Measurements from ENCODE around the gene STIMATE.

The STIMATE gene

GRCh38 chr3:52907497-52907896 lies 10.1 kb upstream of the STIMATE start:
- H3K27ac Mint-ChIP-seq: no peak overlapping the region
- no peaks in the 10 kb centered on the region for H3K4me1 Mint-ChIP-seq
- H3K9me3 Mint-ChIP-seq: no peaks in the 10 kb centered on the region
- ATAC-seq: no peak
- H3K36me3 Mint-ChIP-seq: peaks cover 37% of the 10 kb centered on the region
- H3K27me3 Mint-ChIP-seq: no peaks in the 10 kb centered on the region
- no peak overlapping the region for H3K4me3 Mint-ChIP-seq

GRCh38 chr3:52904552-52904951 lies 7.2 kb upstream of the STIMATE start:
- H3K36me3 Mint-ChIP-seq: peaks cover 23% of the 10 kb centered on the region
- no peak overlapping the region for H3K27ac Mint-ChIP-seq
- H3K4me3 Mint-ChIP-seq: no peak overlapping the region
- H3K9me3 Mint-ChIP-seq: no peaks in the 10 kb centered on the region
- no peaks in the 10 kb centered on the region for H3K4me1 Mint-ChIP-seq
- ATAC-seq: no peak
- no peaks in the 10 kb centered on the region for H3K27me3 Mint-ChIP-seq

- Mint-ChIP-seq H3K27me3 (no peaks in the 10 kb centered on the region), H3K27ac (no peak overlapping the region), H3K4me1 (no peaks in the 10 kb centered on the region), H3K36me3 (peaks cover 23% of the 10 kb centered on the region), H3K9me3 (no peaks in the 10 kb centered on the region), H3K4me3 (no peak overlapping the region)
- no peak for ATAC-seq
Measured at GRCh38 chr3:52904000-52904399, 6.7 kb upstream of the STIMATE start.

- Mint-ChIP-seq H3K27me3 (no peaks in the 10 kb centered on the region), H3K9me3 (no peaks in the 10 kb centered on the region), H3K4me1 (peaks cover 54% of the 10 kb centered on the region), H3K36me3 (peaks cover 11% of the 10 kb centered on the region), H3K27ac (peak overlapping the region; percentile 81), H3K4me3 (peak overlapping the region; percentile 95)
- ATAC-seq: no peak
Measured at GRCh38 chr3:52896613-52897012, 735 bp downstream of the STIMATE start.

- ATAC-seq: no peak
- no peaks in the 10 kb centered on the region for H3K27me3 Mint-ChIP-seq
- no peaks in the 10 kb centered on the region for H3K9me3 Mint-ChIP-seq
- peak overlapping the region; percentile 95 for H3K4me3 Mint-ChIP-seq
- peak overlapping the region; percentile 81 for H3K27ac Mint-ChIP-seq
- H3K36me3 Mint-ChIP-seq: peaks cover 11% of the 10 kb centered on the region
- peaks cover 59% of the 10 kb centered on the region for H3K4me1 Mint-ChIP-seq
Measured at GRCh38 chr3:52896151-52896550, 1.2 kb downstream of the STIMATE start.

GRCh38 chr3:52895418-52895817 lies 1.9 kb downstream of the STIMATE start:
- no peak for ATAC-seq
- H3K4me1 Mint-ChIP-seq: peaks cover 66% of the 10 kb centered on the region
- H3K27ac Mint-ChIP-seq: peak overlapping the region; percentile 81
- no peaks in the 10 kb centered on the region for H3K9me3 Mint-ChIP-seq
- peak overlapping the region; percentile 95 for H3K4me3 Mint-ChIP-seq
- peaks cover 11% of the 10 kb centered on the region for H3K36me3 Mint-ChIP-seq
- H3K27me3 Mint-ChIP-seq: no peaks in the 10 kb centered on the region

- peak overlapping the region; percentile 81 for H3K27ac Mint-ChIP-seq
- H3K27me3 Mint-ChIP-seq: no peaks in the 10 kb centered on the region
- H3K9me3 Mint-ChIP-seq: no peaks in the 10 kb centered on the region
- no peak for ATAC-seq
- H3K4me1 Mint-ChIP-seq: peaks cover 72% of the 10 kb centered on the region
- peaks cover 15% of the 10 kb centered on the region for H3K36me3 Mint-ChIP-seq
- H3K4me3 Mint-ChIP-seq: no peak overlapping the region
Measured at GRCh38 chr3:52894756-52895155, 2.6 kb downstream of the STIMATE start.

- Mint-ChIP-seq H3K4me3 (no peak overlapping the region), H3K27me3 (no peaks in the 10 kb centered on the region), H3K4me1 (peaks cover 73% of the 10 kb centered on the region), H3K36me3 (peaks cover 17% of the 10 kb centered on the region), H3K27ac (peak overlapping the region; percentile 81), H3K9me3 (no peaks in the 10 kb centered on the region)
- ATAC-seq: no peak
Measured at GRCh38 chr3:52893723-52894122, 3.6 kb downstream of the STIMATE start.

GRCh38 chr3:52892625-52893311 lies 4.6 kb downstream of the STIMATE start:
- Mint-ChIP-seq H3K9me3 (no peaks in the 10 kb centered on the region), H3K4me3 (peak overlapping the region; percentile 79), H3K27me3 (no peaks in the 10 kb centered on the region), H3K27ac (peak overlapping the region; percentile 81), H3K36me3 (peaks cover 21% of the 10 kb centered on the region), H3K4me1 (peaks cover 73% of the 10 kb centered on the region)
- ATAC-seq: no peak

- no peak for ATAC-seq
- H3K27me3 Mint-ChIP-seq: no peaks in the 10 kb centered on the region
- peak overlapping the region; percentile 81 for H3K27ac Mint-ChIP-seq
- peaks cover 73% of the 10 kb centered on the region for H3K4me1 Mint-ChIP-seq
- peaks cover 21% of the 10 kb centered on the region for H3K36me3 Mint-ChIP-seq
- peak overlapping the region; percentile 79 for H3K4me3 Mint-ChIP-seq
- H3K9me3 Mint-ChIP-seq: no peaks in the 10 kb centered on the region
Measured at GRCh38 chr3:52892290-52892624, 5.1 kb downstream of the STIMATE start.

GRCh38 chr3:52891615-52892081 lies 5.7 kb downstream of the STIMATE start:
- peaks cover 69% of the 10 kb centered on the region for H3K4me1 Mint-ChIP-seq
- peak overlapping the region; percentile 81 for H3K27ac Mint-ChIP-seq
- no peaks in the 10 kb centered on the region for H3K27me3 Mint-ChIP-seq
- H3K36me3 Mint-ChIP-seq: peaks cover 23% of the 10 kb centered on the region
- ATAC-seq: peak; percentile 72
- H3K4me3 Mint-ChIP-seq: no peak overlapping the region
- no peaks in the 10 kb centered on the region for H3K9me3 Mint-ChIP-seq

GRCh38 chr3:52891164-52891563 lies 6.2 kb downstream of the STIMATE start:
- no peaks in the 10 kb centered on the region for H3K9me3 Mint-ChIP-seq
- peaks cover 27% of the 10 kb centered on the region for H3K36me3 Mint-ChIP-seq
- peak; percentile 78 for ATAC-seq
- H3K27ac Mint-ChIP-seq: peak overlapping the region; percentile 81
- H3K4me1 Mint-ChIP-seq: peaks cover 64% of the 10 kb centered on the region
- H3K27me3 Mint-ChIP-seq: no peaks in the 10 kb centered on the region
- H3K4me3 Mint-ChIP-seq: peak overlapping the region; percentile 36

- ATAC-seq: no peak
- no peaks in the 10 kb centered on the region for H3K9me3 Mint-ChIP-seq
- H3K27ac Mint-ChIP-seq: peak overlapping the region; percentile 81
- peaks cover 31% of the 10 kb centered on the region for H3K36me3 Mint-ChIP-seq
- H3K4me1 Mint-ChIP-seq: peaks cover 60% of the 10 kb centered on the region
- no peak overlapping the region for H3K4me3 Mint-ChIP-seq
- H3K27me3 Mint-ChIP-seq: no peaks in the 10 kb centered on the region
Measured at GRCh38 chr3:52890735-52891134, 6.6 kb downstream of the STIMATE start.

GRCh38 chr3:52889901-52890300 lies 7.4 kb downstream of the STIMATE start:
- no peak for ATAC-seq
- Mint-ChIP-seq H3K27me3 (no peaks in the 10 kb centered on the region), H3K36me3 (peaks cover 33% of the 10 kb centered on the region), H3K4me3 (no peak overlapping the region), H3K9me3 (no peaks in the 10 kb centered on the region), H3K27ac (peak overlapping the region; percentile 81), H3K4me1 (peaks cover 51% of the 10 kb centered on the region)

- Mint-ChIP-seq H3K9me3 (no peaks in the 10 kb centered on the region), H3K36me3 (peaks cover 29% of the 10 kb centered on the region), H3K27ac (no peak overlapping the region), H3K27me3 (no peaks in the 10 kb centered on the region), H3K4me3 (no peak overlapping the region), H3K4me1 (peaks cover 24% of the 10 kb centered on the region)
- no peak for ATAC-seq
Measured at GRCh38 chr3:52887166-52887565, 10.2 kb downstream of the STIMATE start.

- no peak for ATAC-seq
- Mint-ChIP-seq H3K27ac (no peak overlapping the region), H3K4me3 (no peak overlapping the region), H3K4me1 (peaks cover 15% of the 10 kb centered on the region), H3K9me3 (no peaks in the 10 kb centered on the region), H3K27me3 (no peaks in the 10 kb centered on the region), H3K36me3 (peaks cover 34% of the 10 kb centered on the region)
Measured at GRCh38 chr3:52886049-52886730, 11.2 kb downstream of the STIMATE start.
